Retinal pigment epithelial cell (primary cell): ENCODE measurements around the gene HMOX1.
"Not testable (repeated sequence)": the region's sequence is repeated elsewhere in the genome, so short reads cannot be mapped to it uniquely, and the experiment has no call there.

Experiments used
- DNase-seq: peaks from one replicate; pipeline ENCODE4 v3.0.0-alpha.2; 2010; ENCODE audit warnings: low read depth
- H3K4me3 ChIP-seq: 2 replicates; pipeline ENCODE4 v1.5.1; 2011; ENCODE audit warnings: mild to moderate bottlenecking, low read length, control low read depth, moderate library complexity
- TF ChIP-seq, protein P1 (sequence below): conservative IDR thresholded peaks from 2 replicates; pipeline ENCODE4 v1.5.1; 2011; ENCODE audit warnings: low read depth, low read length, control low read depth, inconsistent platforms

Gene HMOX1

DNA sequence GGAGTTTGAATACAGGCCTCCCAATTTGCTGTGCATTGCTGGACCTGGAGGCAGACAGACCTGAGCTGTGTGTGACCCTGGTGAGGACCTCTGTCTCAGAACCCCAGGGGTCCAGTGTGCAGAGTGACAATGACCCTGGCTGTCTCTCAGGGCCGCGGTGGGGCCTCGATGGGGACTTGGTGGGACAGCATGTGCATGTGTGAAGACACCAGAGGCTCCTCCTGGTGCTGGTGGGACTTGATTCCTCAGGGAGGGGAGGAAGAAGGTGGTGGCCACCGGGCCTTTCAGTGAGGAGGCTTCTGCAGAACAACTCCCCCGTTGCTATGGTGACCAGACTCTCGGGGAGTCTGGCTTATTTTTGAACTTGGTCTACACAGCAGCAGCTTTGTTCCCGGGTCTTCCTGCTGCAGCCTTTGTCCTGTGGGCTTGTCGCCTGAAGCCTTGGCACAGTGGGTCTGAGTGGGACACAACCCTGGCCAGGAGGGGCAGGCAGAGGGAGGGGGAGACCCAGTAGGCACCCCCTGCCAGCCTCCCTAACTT is 54.4 kb downstream of the HMOX1 start:
- H3K4me3 ChIP-seq, result no peak overlapping the region
- TF ChIP-seq, protein P1, sequence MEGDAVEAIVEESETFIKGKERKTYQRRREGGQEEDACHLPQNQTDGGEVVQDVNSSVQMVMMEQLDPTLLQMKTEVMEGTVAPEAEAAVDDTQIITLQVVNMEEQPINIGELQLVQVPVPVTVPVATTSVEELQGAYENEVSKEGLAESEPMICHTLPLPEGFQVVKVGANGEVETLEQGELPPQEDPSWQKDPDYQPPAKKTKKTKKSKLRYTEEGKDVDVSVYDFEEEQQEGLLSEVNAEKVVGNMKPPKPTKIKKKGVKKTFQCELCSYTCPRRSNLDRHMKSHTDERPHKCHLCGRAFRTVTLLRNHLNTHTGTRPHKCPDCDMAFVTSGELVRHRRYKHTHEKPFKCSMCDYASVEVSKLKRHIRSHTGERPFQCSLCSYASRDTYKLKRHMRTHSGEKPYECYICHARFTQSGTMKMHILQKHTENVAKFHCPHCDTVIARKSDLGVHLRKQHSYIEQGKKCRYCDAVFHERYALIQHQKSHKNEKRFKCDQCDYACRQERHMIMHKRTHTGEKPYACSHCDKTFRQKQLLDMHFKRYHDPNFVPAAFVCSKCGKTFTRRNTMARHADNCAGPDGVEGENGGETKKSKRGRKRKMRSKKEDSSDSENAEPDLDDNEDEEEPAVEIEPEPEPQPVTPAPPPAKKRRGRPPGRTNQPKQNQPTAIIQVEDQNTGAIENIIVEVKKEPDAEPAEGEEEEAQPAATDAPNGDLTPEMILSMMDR, result no peak
- DNase-seq, result no peak

GRCh38 chr22:35436421-35436820 is 55.5 kb downstream of the HMOX1 start:
- no peak for DNase-seq
- no peak overlapping the region for H3K4me3 ChIP-seq
- TF ChIP-seq, protein P1, result no peak

GRCh38 chr22:35437049-35437448 is 56.2 kb downstream of the HMOX1 start:
- TF ChIP-seq, protein P1, result no peak
- DNase-seq, result no peak
- H3K4me3 ChIP-seq, result no peak overlapping the region

- H3K4me3 ChIP-seq, result not testable (repeated sequence)
Observed at GRCh38 chr22:35438673-35439364, 57.9 kb downstream of the HMOX1 start.

GRCh38 chr22:35439365-35439717 is 58.4 kb downstream of the HMOX1 start:
- TF ChIP-seq, protein P1, result no peak

More at GRCh38 chr22:35438673-35439364, 57.9 kb downstream of the HMOX1 start:
- DNase-seq, result not testable (repeated sequence)

DNA sequence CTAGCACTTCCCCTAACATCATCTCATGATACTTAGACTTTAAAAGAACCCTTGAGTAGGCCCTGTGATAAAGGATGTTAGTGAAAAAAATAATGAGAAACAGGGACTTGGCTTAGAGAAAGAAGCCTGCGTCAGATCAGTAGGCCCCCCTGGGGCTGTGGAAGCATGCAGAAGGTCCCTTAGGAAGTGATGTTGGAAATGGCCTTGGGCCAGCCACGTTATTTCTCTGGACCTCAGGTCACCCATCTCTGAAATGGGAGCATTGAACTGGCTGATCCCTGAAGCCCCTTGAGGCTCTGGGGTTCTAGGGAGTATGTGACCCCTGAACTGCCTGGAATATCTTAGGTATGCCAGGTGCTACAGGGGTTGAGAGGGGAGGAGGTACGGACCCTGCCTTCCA is 59.2 kb downstream of the HMOX1 start:
- TF ChIP-seq, protein P1, result no peak
- DNase-seq, result no peak

More at GRCh38 chr22:35439365-35439717, 58.4 kb downstream of the HMOX1 start:
- no peak for DNase-seq
- no peak overlapping the region for H3K4me3 ChIP-seq

GRCh38 chr22:35441489-35442100 is 60.7 kb downstream of the HMOX1 start:
- no peak for DNase-seq
- TF ChIP-seq, protein P1, result no peak
- no peak overlapping the region for H3K4me3 ChIP-seq

More for the DNA sequence above, 59.2 kb downstream of the HMOX1 start:
- no peak overlapping the region for H3K4me3 ChIP-seq
